BLaER1 treated with 17β-estradiol and CSF1 and Interleukin-3, amounts not matched to agents 10 nM and 100 nM (cell line): Measurements from ENCODE around the gene WDFY2.
"Not testable (repeated sequence)": the region's sequence is repeated elsewhere in the genome, so short reads cannot be mapped to it uniquely, and the experiment has no call there.

Experiments
- H3K27ac ChIP-seq, 11 experiments: shearing (Covaris generic); formaldehyde crosslinking; 2 replicates each; pipeline ENCODE4 v1.8.1; 2022
- H3K27me3 ChIP-seq, 11 experiments: shearing (Covaris generic); formaldehyde crosslinking; 2 replicates each; pipeline ENCODE4 v1.8.1; 2022
- H3K36me3 ChIP-seq, 11 experiments: shearing (Covaris generic); formaldehyde crosslinking; 2 replicates each; pipeline ENCODE4 v1.8.1; 2022
- H3K4me1 ChIP-seq, 10 experiments: shearing (Covaris generic); formaldehyde crosslinking; 2 replicates each; pipeline ENCODE4 v1.8.1; 2022
- H3K4me2 ChIP-seq, 11 experiments: shearing (Covaris generic); formaldehyde crosslinking; 2 replicates each; pipeline ENCODE4 v1.8.1; 2022
- H3K4me3 ChIP-seq, 10 experiments: shearing (Covaris generic); formaldehyde crosslinking; 2 replicates each; pipeline ENCODE4 v1.8.1; 2022
- H3K9ac ChIP-seq, 11 experiments: shearing (Covaris generic); formaldehyde crosslinking; 2 replicates each; pipeline ENCODE4 v1.8.1; 2022
- H3K9me3 ChIP-seq, 11 experiments: shearing (Covaris generic); formaldehyde crosslinking; replicated peaks in 1 of 11; 2 replicates each; pipeline ENCODE4 v1.8.1; 2022
- H4K20me1 ChIP-seq, 11 experiments: shearing (Covaris generic); formaldehyde crosslinking; 2 replicates each; pipeline ENCODE4 v1.8.1; 2022
- Cebpa-rat ChIP-seq, 11 experiments: shearing (Covaris generic); IDR thresholded peaks; 2 replicates each; pipeline ENCODE4 v1.8.1; 2022

WDFY2 gene, protein sequence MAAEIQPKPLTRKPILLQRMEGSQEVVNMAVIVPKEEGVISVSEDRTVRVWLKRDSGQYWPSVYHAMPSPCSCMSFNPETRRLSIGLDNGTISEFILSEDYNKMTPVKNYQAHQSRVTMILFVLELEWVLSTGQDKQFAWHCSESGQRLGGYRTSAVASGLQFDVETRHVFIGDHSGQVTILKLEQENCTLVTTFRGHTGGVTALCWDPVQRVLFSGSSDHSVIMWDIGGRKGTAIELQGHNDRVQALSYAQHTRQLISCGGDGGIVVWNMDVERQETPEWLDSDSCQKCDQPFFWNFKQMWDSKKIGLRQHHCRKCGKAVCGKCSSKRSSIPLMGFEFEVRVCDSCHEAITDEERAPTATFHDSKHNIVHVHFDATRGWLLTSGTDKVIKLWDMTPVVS

DNA sequence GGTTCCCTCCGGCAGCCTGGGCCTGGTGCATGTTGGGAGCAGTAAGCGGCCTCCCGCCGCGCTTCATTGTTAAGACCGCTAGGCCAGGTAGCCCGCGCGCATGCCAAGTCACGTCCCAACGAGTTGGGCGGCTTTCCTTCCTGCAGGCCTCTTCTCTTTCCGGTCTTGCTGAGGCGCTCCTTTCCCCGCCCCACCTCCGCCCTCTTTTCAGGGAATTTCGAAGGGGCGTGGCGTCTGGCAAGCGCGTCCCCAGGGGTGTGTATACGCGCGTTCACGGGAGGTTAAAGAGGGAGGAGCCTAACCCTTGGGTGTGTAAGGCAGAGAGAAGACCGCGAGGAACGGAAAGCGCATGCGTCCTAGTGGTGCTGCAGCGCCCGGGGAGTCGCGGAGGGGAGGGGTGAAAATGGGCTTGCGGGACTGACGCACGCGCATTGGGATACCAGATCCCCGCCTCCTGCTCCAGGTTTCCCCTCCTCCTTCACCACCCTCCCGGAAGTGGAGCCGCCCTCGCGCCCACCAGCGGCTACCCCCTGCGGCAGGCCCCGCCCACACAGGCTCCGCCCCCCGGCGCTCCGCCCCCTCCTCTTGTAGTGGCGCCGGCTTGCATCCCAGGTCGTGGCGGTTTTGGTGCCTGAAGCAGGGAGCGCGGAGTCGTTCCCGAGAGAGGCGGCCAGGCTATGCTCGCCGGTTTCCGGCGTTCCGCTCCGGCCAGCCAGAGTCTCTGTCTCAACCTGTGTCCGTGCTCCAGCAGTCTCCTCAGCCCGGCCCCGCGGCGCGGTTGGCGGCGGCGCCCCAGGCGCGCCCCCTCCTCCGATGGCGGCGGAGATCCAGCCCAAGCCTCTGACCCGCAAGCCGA is at the start of gene WDFY2:
Gene WDFY2, plus strand, starts transcription at position 588 of the 856 bp plus-strand sequence. Its CDS starts 226 bp downstream, at position 814.
- Histone ChIP-seq H3K27me3 (no peaks in the 10 kb centered on the region; a peak in 1 of 22 replicates), H3K4me3 (peak within 1 kb of the TSS; percentile 81 to 98 (median 94)), H3K27ac (peak within 1 kb of the TSS; percentile 80 to 92 (median 91)), H3K9me3 (no peaks in the 10 kb centered on the region), H3K4me1 (peaks cover 11 to 40% (median 16%) of the 10 kb centered on the region in 10 experiments; a peak in 19 of 20 replicates), H3K9ac (peak within 1 kb of the TSS; percentile 85 to 93 (median 89)), H3K36me3 (no peaks in the 10 kb centered on the region), H3K4me2 (peak within 1 kb of the TSS; percentile 81 to 91 (median 88)), H4K20me1 (peaks cover 8 to 23% (median 14%) of the 10 kb centered on the region in 11 experiments; a peak in 13 of 22 replicates)
- TF ChIP-seq Cebpa-rat (IDR thresholded peaks at IDR 0.05): no peak

DNA sequence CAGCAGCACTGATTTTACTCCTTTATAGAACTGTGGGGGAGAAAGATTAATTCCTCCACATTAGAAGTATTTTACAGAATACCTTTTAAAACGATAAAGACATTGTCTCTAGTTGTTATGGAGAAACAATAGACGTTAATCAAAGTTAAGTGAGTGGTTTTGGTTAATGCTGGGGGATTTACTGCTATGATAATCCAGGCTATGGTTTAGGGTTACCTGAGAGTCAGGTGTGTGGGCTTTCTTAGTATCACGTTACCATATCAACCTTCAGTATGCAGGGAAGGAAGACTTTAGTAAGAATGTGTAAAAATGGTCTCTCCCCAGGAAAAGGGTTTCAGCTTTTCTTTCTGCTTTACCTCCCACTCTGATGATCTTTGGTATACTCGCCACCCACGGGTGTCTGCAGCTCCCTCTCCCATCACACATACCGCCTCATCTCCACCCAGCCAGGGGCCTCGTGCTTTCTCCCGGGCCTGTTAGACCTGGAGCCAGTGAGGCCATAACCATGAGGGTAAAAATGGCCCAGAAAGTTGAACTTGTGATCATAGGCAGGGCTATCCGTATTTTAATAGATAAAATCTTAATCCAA is 45.6 kb upstream of the WDFY2 start:
- Histone ChIP-seq H3K9me3 (no peaks in the 10 kb centered on the region), H3K36me3 (no peaks in the 10 kb centered on the region), H3K4me1 (peaks cover 5 to 30% (median 18%) of the 10 kb centered on the region in 10 experiments; a peak in 19 of 20 replicates), H4K20me1 (no peaks in the 10 kb centered on the region), H3K27me3 (no peaks in the 10 kb centered on the region), H3K4me3 (no peak overlapping the region), H3K27ac (no peak overlapping the region), H3K9ac (no peak overlapping the region), H3K4me2 (no peak overlapping the region)
- no peak for TF ChIP-seq Cebpa-rat (IDR thresholded peaks at IDR 0.05)

DNA sequence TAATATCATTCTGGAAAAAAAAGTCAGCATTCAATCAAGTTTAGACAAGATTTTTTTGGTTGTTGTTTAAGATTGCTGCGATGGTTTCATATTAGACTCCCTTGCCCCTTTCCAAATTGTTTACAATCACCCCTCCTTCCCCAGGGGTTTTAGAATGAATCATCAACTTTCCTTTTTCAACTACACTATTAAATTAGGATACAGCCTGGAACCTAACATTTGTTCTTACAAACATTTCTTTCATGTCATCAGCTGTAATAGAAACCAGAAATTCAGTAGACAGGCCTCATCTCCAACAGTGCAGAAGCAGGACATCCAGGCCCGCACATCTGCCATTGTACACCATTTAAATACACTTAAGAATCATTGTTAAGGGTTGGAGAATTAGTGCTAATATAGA is 44.4 kb upstream of the WDFY2 start:
- Histone ChIP-seq H3K9ac (peak overlapping the region in 1 of 11 experiments; percentile 5; a peak in 1 of 22 replicates), H3K27ac (peak overlapping the region in 3 of 11 experiments; percentile 5 to 29 (median 17); a peak in 3 of 22 replicates)
- TF ChIP-seq Cebpa-rat (IDR thresholded peaks at IDR 0.05): no peak

DNA sequence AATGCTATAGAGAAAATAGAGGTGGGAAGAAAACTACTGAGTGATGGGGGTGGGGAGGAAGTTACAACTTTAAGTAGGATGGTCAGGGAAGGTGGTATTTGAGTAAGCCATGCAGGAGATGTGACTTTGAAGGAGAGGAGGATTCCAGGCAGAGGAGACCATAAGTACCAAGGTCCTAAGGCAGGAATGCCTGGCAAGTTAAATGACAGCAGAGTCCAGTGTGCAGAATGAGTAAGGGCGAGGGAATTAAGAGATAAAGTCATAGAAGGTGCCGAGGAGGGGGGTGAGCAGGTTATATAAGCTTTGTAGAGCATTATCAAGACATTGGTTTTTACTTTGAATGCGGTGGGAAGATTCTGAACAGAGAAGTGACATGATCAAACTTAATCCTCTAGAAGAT is 43.2 kb upstream of the WDFY2 start:
- no peaks in the 10 kb centered on the region for H3K27me3 ChIP-seq
- no peaks in the 10 kb centered on the region for H4K20me1 ChIP-seq
- no peak overlapping the region for H3K9ac ChIP-seq
- H3K9me3 ChIP-seq: no peaks in the 10 kb centered on the region; a peak in 2 of 22 replicates
- no peak overlapping the region for H3K4me3 ChIP-seq
- no peak for TF ChIP-seq Cebpa-rat (IDR thresholded peaks at IDR 0.05)
- H3K36me3 ChIP-seq: no peaks in the 10 kb centered on the region
- H3K27ac ChIP-seq: no peak overlapping the region
- no peak overlapping the region for H3K4me2 ChIP-seq
- peaks cover 0 to 11% (median 8%) of the 10 kb centered on the region in 10 experiments; a peak in 11 of 20 replicates for H3K4me1 ChIP-seq

More for the DNA sequence above, 44.4 kb upstream of the WDFY2 start:
- no peak overlapping the region for H3K4me3 ChIP-seq
- H3K36me3 ChIP-seq: no peaks in the 10 kb centered on the region
- H4K20me1 ChIP-seq: no peaks in the 10 kb centered on the region
- no peaks in the 10 kb centered on the region for H3K27me3 ChIP-seq
- peaks cover 0 to 18% (median 8%) of the 10 kb centered on the region in 10 experiments; a peak in 12 of 20 replicates for H3K4me1 ChIP-seq
- peak overlapping the region in 6 of 11 experiments; percentile 2 to 38 (median 13); a peak in 1 of 22 replicates for H3K4me2 ChIP-seq
- H3K9me3 ChIP-seq: no peaks in the 10 kb centered on the region

DNA sequence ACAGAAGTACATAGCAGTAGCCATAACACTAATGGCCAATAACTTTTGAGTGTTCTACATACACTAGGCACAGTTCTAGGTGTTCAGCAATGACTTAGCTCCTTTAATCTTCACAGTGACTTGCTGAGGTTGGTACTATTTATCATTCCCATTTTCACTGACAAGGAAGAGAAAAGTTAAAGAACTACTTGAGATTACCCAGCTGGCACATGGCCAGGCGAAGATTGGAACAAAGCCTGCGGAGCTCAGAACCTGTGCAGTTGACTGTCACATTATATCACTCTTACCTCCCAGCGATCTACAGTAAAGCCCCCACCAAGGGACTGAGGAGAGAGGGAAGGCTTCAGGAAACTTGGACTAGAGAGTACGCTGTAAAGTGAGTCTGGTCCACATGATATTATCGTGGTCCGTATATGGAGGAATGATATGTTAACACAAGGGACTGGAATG is 42.4 kb upstream of the WDFY2 start:
- Histone ChIP-seq H3K27me3 (no peaks in the 10 kb centered on the region), H3K9ac (no peak overlapping the region), H3K4me1 (peaks cover 0 to 11% (median 8%) of the 10 kb centered on the region in 10 experiments; a peak in 11 of 20 replicates), H3K4me3 (no peak overlapping the region), H3K27ac (no peak overlapping the region), H3K9me3 (no peaks in the 10 kb centered on the region; a peak in 2 of 22 replicates), H3K36me3 (no peaks in the 10 kb centered on the region), H3K4me2 (no peak overlapping the region), H4K20me1 (no peaks in the 10 kb centered on the region)
- no peak for TF ChIP-seq Cebpa-rat (IDR thresholded peaks at IDR 0.05)

DNA sequence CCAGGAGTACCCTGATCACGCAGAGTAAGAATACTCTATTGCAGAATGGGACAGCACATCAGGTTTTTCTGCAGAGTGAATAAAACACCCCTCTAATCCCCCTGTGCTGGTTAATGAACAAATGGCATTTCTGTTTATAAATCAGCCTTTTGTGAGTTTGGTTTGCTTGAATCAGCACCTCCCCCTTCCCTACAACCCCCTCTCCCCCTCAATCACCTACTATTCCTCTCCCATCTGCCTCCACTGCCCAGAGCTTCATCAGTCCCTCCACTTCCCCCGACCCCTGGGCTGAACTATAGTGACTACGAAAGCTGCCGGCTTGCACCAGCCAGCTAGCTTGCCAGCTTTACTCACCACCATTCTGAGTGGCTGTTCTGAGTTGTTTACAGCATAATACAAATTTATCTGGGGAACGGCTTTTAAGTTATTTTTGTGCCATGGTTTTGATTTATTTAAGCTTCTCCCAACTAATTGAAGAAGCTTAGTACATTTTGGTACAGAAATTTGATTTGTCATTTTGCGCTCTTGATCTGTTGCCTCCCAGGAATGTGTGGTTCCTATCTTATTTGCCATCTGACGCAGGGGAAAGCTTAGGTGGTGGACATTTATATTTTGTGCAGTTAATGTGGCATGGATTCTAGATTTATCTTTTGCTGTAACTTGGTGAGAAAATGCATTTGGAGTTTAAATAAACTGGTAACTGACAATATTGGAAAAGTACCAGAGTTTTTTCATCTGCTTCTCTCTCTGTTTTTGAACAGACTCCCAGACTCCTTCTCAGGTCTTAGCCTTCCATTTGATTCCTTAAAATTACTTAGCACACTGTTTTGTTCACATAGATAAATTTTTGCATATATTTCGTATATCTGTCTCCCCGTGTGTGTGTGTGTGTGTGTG is 41.7 kb upstream of the WDFY2 start:
- Histone ChIP-seq H3K4me1 (peaks cover 0 to 11% (median 8%) of the 10 kb centered on the region in 10 experiments; a peak in 11 of 20 replicates), H3K36me3 (no peaks in the 10 kb centered on the region), H3K4me3 (no peak overlapping the region), H3K27ac (no peak overlapping the region), H4K20me1 (no peaks in the 10 kb centered on the region), H3K9me3 (no peaks in the 10 kb centered on the region; a peak in 2 of 22 replicates), H3K9ac (no peak overlapping the region), H3K4me2 (no peak overlapping the region), H3K27me3 (no peaks in the 10 kb centered on the region)
- no peak for TF ChIP-seq Cebpa-rat (IDR thresholded peaks at IDR 0.05)

DNA sequence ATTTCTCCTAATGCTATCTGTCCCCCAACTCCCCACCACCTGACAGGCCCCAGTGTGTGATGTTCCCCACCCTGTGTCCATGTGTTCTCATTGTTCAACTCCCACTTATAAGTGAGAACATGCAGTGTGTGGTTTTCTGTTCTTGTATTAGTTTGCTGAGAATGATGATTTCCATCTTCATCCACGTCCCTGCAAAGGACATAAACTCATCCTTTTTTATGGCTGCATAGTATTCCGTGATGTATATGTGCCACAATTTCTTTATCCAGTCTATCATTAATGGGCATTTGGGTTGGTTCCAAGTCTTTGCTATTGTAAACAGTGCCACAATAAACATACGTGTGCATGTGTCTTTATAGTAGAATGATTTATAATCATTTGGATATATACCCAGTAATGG is 38.8 kb upstream of the WDFY2 start:
- not testable (repeated sequence) for H4K20me1 ChIP-seq

More for the DNA sequence above, 38.8 kb upstream of the WDFY2 start:
- H3K36me3 ChIP-seq, H3K9ac ChIP-seq, H3K4me3 ChIP-seq, H3K27ac ChIP-seq, H3K4me2 ChIP-seq, H3K4me1 ChIP-seq, H3K9me3 ChIP-seq, H3K27me3 ChIP-seq: not testable (repeated sequence)
